ENCODE measurements around the gene CYP24A1.

DNA sequence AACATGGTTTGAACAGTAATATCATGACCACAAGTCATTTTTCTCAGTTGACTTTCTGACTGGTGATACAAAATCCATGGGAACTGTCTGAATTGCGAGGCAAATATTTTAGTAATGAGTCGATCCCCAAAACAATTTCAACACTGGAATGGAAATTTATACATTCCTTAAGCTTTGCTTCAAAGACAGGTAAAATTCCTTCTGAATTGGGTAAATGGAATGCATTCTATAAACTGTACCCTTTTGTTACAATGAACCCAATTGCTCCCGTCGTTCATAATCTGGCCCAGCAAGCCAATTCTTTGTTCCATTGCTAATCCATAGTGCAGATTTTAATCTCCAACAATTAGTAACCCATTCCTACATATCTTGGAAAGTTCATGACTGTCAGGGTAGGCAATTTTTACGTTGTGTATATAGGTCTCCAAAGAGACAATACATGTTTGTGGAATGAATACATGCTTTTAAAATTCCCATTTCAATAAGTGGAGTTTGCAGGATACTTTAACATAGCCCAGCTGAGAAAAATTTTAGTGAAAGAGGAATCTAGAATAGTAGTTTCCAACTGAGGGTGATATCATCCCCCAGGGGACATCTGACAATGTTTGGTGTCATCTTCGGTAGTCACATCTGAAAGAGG lies 32.7 kb downstream of the CYP24A1 start:
- TF ChIP-seq, protein P1, sequence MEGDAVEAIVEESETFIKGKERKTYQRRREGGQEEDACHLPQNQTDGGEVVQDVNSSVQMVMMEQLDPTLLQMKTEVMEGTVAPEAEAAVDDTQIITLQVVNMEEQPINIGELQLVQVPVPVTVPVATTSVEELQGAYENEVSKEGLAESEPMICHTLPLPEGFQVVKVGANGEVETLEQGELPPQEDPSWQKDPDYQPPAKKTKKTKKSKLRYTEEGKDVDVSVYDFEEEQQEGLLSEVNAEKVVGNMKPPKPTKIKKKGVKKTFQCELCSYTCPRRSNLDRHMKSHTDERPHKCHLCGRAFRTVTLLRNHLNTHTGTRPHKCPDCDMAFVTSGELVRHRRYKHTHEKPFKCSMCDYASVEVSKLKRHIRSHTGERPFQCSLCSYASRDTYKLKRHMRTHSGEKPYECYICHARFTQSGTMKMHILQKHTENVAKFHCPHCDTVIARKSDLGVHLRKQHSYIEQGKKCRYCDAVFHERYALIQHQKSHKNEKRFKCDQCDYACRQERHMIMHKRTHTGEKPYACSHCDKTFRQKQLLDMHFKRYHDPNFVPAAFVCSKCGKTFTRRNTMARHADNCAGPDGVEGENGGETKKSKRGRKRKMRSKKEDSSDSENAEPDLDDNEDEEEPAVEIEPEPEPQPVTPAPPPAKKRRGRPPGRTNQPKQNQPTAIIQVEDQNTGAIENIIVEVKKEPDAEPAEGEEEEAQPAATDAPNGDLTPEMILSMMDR (conservative IDR thresholded peaks at IDR 0.05) = no peak
- TF ChIP-seq ZFX (IDR thresholded peaks at IDR 0.05) = no peak
